Erythroblast (primary cell): ENCODE results near the gene CORIN.
A peak's percentile ranks its signal among the peaks of the same experiment; 100 is the strongest.

Experiments used
- DNase-seq, 2 experiments: peaks; one replicate each; lab custom pipeline; 2025; lab: John Stamatoyannopoulos, UW
- GATA1 ChIP-seq: IDR thresholded peaks from 2 replicates; pipeline ENCODE4 v1.6.1; 2011; ENCODE audit warnings: low read depth, mild to moderate bottlenecking, control low read depth, low read length, moderate library complexity
- POLR2A ChIP-seq: IDR thresholded peaks from 2 replicates; pipeline ENCODE4 v1.6.1; 2011; ENCODE audit warnings: mild to moderate bottlenecking, low read length

CORIN gene

DNA sequence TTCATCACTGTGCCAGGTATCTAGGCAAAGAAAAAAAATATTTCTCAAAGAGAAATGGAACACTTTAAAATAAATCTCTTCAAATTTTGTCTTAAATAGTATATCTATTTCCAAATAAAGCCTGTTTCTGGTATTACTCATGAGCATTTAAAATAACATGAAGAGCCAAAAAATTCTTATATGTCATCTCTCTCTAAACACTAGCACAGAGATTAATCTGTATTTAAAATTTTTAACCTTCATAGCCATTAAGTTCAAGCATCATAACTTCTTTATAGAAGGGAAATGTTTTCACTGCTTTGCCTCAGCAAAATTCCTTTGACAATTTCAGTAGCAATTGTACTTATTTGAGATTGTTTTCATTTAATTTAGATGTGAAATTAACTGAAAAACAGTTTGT, 5.1 kb upstream of the CORIN start:
- no peak for DNase-seq
- TF ChIP-seq GATA1 = no peak
- no peak for TF ChIP-seq POLR2A

DNA sequence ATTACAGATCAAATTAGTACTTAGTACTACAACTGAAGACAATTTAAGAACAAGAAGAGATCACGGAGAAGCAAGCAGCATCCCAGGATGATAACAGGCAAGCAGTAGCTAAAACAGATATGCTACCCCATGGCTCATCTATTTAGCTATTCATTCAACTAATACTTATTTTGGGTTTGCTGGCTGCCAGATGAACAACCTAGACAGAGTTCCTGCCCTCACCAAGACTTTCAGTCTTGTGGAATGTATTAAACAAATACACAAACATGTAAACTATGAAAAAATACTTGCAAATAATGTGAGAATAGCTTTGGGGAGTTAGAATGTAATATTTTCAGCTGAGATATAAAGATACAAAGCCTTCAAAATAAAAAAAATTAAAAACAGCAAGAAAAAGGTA, 2.4 kb upstream of the CORIN start:
- DNase-seq = no peak
- TF ChIP-seq GATA1 (no peak), POLR2A (no peak)

DNA sequence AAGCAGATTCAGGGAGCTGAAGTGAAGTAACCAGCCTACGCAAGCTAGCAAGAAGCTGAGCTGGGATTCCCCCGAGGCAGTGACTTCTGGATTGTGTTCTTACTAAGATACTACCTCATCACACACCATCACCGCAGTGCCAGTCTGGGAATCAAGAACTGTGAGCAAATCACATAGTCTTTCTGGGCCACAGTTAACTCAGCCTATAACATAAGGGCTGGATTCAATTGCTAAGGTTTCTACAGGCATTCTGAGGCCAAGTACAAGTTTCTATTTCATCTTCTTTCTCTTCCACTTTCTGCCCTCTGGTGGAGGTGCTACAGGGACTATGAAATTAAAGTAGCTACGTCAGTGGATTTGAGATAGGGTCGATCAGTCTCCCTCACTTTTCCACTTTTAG, 1.4 kb upstream of the CORIN start:
- peak; percentile 18 to 20 for DNase-seq
- no peak for TF ChIP-seq POLR2A

DNA sequence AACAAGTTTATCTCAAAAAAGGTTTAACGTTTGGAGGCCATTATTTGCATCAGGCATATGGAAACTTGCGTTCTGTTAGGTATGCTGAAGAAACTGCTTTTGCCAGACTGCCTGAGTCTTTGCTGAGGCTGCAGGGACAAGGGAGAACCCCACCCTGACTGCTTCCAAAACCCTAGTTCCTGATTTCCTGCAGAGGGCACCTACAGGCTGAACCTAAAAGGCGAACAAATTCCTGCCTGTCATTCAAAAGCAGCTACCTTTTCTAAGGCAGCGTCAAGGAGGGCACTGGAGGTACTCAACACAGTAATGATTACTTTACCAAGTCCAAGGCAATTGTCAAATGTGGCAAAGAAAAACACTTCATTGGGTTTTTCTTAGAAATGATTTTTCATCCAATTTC, 578 bp upstream of the CORIN start:
- no peak for TF ChIP-seq POLR2A
- TF ChIP-seq GATA1 = no peak
- no peak for DNase-seq

DNA sequence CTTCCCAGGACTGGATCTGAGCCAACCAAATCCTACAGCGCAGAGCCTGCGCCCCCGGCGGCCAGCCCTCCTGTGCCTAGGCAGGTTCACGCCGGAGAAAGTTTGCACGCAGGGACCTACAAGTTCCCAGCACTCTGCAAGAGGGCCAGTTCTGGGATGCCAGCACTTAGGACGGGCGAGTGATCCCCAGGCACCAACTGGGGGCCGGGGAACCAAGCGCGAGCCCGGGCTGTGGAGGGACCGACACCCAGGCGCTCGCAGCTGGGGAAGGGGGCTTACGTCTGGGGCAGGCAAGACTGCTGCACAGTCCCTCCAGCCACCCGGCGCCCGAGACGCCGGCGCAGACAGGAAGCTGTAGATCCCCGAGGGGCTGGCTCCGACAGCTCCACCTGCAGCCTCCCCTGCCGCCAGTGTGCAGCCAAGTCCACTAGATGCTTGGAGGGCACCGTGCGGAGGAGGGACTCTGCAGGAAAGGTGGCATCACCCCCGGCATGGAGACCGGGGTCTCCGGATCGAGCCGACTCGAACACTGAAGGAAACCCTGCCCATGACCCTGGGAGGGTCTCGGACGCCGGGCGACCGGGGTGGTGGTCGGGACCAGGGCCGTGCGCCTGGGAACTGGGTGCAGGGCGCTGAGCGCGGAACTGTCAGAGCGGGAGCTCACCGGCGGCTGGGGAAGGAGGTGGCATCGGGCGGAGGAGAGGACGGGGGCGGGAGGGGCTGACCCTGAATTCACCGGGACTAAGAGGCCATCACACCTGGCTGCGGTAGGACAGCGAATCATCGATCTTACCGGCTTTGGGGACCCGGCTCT, 566 bp downstream of the CORIN start:
- DNase-seq = peak; percentile 34 to 42
- no peak for TF ChIP-seq GATA1
- no peak for TF ChIP-seq POLR2A

DNA sequence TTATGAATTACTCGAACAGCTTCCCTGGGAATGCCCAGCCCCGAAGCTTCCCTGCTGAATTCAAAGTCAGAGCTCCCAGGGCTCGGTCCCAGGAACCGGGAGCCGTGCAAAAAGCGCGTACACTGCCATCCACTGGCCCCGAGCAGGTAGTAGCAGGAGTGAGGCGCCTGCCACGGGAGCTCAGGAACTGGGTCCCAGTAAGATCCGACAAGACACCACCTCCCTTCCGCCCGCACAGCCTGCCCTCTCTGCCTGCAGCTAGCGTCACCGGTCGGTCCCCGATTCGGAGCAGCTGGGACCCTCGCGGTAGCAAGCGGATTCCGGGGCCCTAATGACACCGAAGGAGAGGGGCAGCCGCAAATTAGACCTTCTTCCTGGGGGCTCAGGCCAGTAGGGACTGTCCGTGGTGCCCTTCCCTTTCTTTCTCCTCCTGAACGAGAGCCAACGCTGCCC, 1.2 kb downstream of the CORIN start:
- peak; percentile 56 to 63 for DNase-seq
- TF ChIP-seq POLR2A (no peak), GATA1 (no peak)

DNA sequence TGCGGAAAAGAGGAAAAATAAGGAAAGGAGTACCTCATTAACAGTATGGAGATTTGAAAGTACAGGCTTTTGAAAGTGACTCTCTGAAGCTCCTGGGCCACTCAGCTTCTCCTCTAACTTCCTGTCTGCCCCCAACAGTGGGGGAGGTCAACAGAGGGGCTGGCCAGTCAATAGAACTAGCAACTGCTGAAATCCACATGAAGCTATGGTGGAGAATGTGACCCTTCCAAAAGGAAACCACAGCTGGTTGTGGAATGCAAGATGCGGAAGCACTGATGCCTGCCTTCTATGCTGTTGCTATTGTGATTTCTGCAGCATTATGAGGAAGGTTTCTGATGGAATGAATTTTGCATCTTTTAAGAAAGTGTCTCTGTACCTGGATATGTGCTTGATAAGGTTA, 2.4 kb downstream of the CORIN start:
- no peak for DNase-seq
- TF ChIP-seq GATA1 (no peak), POLR2A (no peak)

DNA sequence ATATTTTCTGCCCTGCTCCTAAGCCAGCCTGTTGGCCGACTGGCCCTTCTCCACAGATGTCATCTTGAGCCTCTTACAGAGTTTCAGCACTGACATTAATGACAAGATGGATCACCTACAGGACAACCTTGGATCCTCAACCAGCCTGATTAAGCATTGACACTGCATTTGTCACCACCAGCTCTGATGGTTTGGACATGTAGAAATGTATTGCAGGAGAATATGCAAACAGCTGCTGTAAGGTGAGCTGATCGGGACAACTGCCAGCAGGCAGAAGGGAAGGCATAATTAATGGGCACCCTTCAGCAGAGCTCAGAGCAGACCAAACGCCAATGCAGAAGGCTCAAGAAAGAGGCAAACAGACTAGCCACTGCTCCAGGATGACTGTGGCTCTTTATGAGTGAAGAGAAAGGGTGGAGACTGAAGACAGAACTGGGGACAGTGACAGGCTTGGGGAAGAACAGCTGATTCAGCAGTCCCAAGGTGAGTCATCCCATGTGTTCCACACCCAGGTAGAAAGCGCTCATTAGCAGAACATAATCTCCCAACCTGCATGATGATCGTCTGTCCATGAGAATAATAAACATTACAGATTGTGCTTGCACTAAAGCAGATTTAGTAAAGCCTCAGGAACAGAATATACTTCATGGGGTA, 6.7 kb downstream of the CORIN start:
- DNase-seq = no peak
- TF ChIP-seq POLR2A (no peak), GATA1 (no peak)

DNA sequence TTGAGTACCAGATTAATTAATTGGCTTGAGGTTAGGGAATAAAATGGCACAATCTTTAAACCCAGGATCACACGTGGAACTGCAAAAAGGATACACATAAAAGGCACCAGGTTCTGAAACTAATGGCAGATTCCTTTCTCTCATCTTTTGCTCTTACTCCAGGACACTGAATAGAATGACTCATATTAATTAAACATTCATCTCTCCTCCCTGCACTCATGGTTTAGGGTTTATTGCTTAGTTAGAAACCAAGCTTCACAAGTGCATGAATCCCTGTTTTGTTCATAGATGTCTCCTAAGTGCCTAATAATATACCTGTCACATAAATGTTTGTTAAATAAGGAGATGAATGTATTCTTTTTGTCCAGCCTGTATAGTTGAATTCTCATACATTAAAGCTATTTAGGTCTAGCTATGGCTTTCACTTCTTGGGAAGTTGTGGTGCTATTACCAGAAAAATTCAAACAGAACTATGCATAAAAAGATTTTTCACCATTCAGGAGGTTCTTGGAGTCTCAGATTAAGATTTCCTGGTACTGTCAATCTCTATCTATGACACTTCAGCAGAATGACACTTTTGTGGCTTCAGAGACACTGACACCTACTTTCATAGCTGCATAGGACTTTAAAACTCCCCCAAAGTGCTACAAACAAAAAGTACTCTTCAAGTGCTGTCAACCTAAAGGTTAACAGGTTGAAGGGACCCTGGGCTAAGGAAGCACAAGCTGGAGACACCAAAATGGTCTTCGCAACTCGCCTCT, 7.4 kb downstream of the CORIN start:
- no peak for DNase-seq
- TF ChIP-seq GATA1 (no peak), POLR2A (no peak)

DNA sequence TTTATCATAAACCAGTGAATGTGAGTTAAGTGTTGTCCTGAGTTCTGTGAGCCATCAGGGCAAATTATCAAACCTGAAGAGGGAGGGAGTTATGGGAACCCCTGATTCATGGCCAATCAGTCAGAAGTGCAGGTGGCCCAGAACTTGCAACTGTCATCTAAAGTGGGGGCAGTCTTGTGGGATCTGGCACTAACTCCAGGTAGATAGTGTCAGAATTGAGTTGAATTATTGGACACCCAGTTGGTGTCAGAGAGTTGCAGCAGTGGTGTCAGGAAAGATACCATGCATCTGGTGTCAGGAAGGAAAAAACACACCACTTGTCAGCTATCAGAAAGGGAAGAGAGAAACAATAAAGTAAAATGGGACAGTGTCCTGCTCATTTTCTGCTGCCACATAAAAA, 8.4 kb downstream of the CORIN start:
- DNase-seq = no peak
- TF ChIP-seq POLR2A (no peak), GATA1 (no peak)

DNA sequence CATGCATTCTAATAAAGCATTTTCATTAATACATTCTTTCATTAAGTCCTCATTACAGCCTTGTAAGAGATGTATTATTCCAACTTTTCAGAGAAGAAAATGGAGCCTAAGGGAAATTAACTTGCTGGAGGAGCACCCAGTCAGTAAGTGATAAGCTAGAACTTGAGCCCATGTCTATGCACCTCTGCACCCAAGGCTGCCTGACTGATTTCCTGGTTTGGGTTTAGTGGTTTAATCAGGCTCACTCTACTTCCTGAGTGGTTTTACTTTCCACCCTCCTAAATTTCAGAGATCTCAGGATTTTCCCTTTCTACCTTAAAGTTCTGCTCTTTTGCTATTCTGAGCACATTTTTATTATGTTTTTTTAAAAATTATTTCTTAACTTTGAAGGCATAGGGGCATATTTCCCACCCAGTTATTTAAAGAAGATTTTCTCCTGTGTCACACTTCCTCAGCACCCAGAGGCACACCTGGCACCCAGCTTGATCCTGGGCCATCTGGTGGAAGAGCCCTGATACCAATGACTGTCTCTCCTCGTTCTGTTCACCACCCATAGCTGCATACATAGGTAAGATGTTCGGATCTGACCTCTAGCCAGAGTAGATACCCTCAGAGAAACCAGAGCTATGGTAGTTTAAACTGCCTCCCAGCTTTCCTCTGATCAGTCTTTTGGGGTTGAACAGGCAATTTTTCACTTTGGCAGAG, 10.4 kb downstream of the CORIN start:
- no peak for DNase-seq
- TF ChIP-seq GATA1 = no peak
- TF ChIP-seq POLR2A = no peak

DNA sequence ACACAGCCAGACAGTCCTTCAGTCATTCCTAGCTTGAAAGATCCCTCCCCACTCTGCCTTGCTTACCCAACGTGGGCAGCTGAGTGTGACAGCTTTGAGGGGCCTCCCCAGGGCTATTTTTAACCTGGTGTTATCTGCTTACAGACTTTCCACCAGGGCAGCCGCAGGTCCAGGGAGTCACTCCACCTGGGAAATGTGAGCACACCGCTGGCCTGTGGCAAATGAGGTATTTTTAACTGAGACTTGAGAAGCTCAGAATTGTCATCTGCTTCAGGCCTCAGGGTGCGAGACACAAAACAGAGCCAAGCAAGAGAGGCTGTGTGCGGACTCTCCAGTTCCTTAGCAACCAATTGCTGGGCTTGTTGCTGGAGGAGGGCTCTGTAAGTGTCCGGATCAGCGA, 13.0 kb downstream of the CORIN start:
- DNase-seq = no peak
- no peak for TF ChIP-seq POLR2A
- no peak for TF ChIP-seq GATA1

DNA sequence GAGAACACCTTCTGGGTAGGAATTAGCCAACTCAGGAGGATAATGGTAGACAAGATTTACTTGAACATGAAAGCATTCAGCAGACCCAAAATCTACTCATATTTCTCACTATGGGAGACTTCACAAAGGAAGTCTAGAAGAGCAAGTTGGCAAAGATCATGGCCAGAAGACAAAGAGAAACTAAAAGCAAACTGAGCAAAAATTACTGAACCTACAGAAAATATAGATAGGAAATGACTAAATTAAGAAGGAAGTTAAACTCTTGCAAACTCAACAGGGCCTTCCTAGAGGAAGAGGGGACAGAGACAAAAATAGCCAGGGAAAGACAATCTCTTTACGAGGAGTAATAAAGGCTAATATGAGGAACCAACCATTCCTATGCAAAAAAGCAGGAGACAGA, 18.7 kb downstream of the CORIN start:
- DNase-seq = no peak
- TF ChIP-seq GATA1 = no peak
